T-helper 1 cell (primary cell): ENCODE data around the gene KRTAP25-1.

ENCODE experiments used
- DNase-seq, 5 donors: peaks; one replicate each; pipeline ENCODE4 v3.0.0-alpha.2; 2012 to 2020

The KRTAP25-1 gene

DNA sequence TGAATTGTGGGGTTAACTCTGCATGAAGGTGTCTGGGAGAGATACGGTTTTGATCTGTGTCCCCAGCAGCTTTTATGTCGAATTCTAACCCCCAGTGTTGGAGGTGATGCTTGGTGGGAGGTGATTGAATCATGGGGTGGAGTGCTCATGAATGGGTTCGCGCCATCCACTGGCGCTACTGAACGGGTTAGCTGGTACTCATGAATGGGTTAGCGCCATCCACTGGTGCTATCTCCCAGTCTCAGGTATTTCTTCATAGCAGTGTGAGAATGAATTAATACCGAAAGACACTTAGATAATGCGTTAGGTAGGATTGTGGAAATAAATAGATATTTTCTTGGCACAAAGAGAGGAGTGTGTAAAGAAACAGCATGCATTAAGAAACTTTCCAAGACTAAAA lies 40.5 kb downstream of the KRTAP25-1 start:
- DNase-seq: no peak

DNA sequence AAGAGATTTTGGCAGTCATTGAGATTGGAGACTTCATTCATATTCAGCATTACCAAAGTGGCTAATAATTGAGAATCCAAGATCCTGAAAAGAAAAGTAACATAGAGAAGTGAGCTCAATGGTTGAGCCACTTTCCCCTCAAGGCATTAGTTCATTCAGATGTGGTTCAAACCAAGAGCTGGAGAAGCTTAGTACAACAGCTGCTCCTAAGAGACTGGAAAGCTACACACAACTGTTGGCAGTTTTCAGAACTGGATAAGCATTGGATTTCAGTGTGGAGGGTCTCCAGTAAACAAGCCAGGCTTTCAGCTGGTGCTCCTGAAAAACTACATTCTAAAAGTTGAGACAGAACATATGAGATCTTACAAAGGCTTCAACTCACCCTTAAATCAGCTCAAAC lies 44.3 kb downstream of the KRTAP25-1 start:
- no peak for DNase-seq

DNA sequence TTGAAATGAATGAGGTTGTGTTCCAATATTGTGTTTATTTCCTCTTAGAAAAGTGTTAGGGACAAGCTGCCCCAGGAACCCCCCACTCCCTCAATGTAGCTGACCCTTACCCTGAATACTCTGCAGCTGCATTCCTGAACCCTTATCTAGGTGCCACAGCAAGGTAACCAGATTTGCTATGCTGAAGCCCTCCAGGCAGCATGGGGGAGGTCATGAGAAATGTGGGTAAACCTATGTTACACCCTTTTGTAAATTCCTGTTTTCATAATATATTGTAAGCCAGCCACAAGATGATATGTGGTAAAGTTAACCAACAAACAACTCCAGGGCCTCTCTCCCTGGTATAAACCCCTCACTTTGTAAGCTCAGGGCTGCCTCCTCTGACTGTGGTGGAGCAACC lies 45.6 kb downstream of the KRTAP25-1 start:
- DNase-seq: no peak

DNA sequence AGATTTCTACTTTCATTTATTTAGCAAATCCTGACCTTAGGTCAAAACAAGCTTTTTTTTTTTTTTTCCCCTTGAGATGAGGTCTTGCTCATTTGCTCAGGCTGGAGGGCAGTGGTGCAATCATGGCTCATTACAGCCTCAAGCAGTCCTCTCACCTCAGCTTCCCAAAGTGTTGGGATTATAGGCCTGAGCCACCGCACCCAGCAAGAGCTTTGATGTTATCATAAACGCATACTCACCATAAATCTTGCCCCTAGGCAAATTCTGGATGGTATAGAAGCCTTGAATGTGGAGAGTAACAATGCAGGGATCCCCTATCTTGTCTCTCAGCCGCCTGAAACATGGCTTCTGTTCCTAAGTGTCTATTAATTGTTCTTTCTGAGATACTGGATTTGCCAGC lies 48.7 kb downstream of the KRTAP25-1 start:
- no peak for DNase-seq
